Type B pancreatic cell (in vitro differentiated cells): ENCODE measurements around the gene CASTOR1. TPM values are rescaled to one million over a fixed set of nuclear protein-coding genes. Genes with fewer than 3 reads are reported as not detected.

Experiments
- DNase-seq: peaks from one replicate; pipeline ENCODE4 v3.0.0; 2021; ENCODE audit warnings: mixed read lengths; ENCODE audit not compliant: unreplicated experiment; ENCODE audit errors: extremely low spot score
- H3K27ac Mint-ChIP-seq: 2 replicates; pipeline ENCODE4 v1.8.0; 2021; ENCODE audit warnings: mild to moderate bottlenecking, mixed read lengths
- H3K27me3 Mint-ChIP-seq: 2 replicates; pipeline ENCODE4 v1.8.0; 2021; ENCODE audit warnings: mixed read lengths
- H3K36me3 Mint-ChIP-seq: 2 replicates; pipeline ENCODE4 v1.8.0; 2021; ENCODE audit warnings: mixed read lengths
- H3K4me1 Mint-ChIP-seq: one replicate; pipeline ENCODE4 v1.8.0; 2021; ENCODE audit warnings: mixed read lengths; ENCODE audit not compliant: unreplicated experiment
- H3K4me3 Mint-ChIP-seq: 2 replicates; pipeline ENCODE4 v1.8.0; 2021; ENCODE audit warnings: mild to moderate bottlenecking, mixed read lengths
- H3K9me3 Mint-ChIP-seq: 2 replicates; pipeline ENCODE4 v1.8.0; 2021; ENCODE audit warnings: mixed read lengths
- total RNA-seq: library from RNA; stranded (reverse); gene quantifications from 2 replicates; pipeline ENCODE4 v1.2.1, GENCODE V29; 2021; ENCODE audit warnings: low replicate concordance
- TF ChIP-seq, protein P1 (sequence below): fragments of 200-600 bp; sonication (generic); conservative IDR thresholded peaks from 2 replicates; pipeline ENCODE4 v1.5.0; 2021; ENCODE audit warnings: antibody characterized with exemption, mild to moderate bottlenecking

CASTOR1 gene
- total RNA-seq, 1 donor from 2014 or later, result 11.4 TPM

- TF ChIP-seq, protein P1, sequence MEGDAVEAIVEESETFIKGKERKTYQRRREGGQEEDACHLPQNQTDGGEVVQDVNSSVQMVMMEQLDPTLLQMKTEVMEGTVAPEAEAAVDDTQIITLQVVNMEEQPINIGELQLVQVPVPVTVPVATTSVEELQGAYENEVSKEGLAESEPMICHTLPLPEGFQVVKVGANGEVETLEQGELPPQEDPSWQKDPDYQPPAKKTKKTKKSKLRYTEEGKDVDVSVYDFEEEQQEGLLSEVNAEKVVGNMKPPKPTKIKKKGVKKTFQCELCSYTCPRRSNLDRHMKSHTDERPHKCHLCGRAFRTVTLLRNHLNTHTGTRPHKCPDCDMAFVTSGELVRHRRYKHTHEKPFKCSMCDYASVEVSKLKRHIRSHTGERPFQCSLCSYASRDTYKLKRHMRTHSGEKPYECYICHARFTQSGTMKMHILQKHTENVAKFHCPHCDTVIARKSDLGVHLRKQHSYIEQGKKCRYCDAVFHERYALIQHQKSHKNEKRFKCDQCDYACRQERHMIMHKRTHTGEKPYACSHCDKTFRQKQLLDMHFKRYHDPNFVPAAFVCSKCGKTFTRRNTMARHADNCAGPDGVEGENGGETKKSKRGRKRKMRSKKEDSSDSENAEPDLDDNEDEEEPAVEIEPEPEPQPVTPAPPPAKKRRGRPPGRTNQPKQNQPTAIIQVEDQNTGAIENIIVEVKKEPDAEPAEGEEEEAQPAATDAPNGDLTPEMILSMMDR, result no peak
- DNase-seq, result no peak
- H3K4me1 Mint-ChIP-seq, result peaks cover 20% of the 10 kb centered on the region
- H3K36me3 Mint-ChIP-seq, result peaks cover 13% of the 10 kb centered on the region
- H3K9me3 Mint-ChIP-seq, result peaks cover 5% of the 10 kb centered on the region
- H3K4me3 Mint-ChIP-seq, result no peak overlapping the region
- H3K27ac Mint-ChIP-seq, result peak overlapping the region; percentile 96
- H3K27me3 Mint-ChIP-seq, result no peaks in the 10 kb centered on the region
Observed at GRCh38 chr22:30317778-30318177, 28.5 kb upstream of the CASTOR1 start.

DNA sequence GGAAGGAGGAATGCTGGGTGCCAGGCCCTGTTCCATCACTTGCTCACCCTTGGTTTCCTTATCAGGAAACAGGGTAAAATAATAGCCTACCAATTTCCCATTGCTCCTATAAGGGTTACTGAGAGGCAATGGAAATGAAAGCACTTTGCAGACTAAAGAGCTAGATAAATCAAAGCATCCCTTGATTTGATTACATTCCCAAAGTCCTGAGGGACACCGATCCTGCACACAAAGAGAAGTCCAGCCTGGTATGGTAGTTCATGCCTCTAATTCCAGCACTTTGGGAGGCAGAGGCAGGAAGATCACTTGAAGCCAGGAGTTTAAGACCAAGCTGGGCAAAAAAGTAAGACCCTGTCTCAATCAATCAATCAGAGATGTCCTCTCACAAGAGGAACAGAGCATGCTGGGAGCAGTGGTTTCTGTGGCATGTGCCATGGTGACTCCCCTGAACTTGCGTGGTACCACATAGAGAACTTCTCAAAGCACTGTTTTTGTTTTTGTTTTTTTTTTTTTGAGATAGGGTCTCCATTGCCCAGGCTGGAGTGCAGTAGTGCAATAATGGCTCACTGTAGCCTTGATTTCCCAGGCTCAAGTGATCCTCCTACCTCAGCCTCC lies 26.8 kb upstream of the CASTOR1 start:
- H3K4me1 Mint-ChIP-seq, result peaks cover 28% of the 10 kb centered on the region
- peaks cover 16% of the 10 kb centered on the region for H3K36me3 Mint-ChIP-seq

GRCh38 chr22:30314915-30315314 lies 25.6 kb upstream of the CASTOR1 start:
- Mint-ChIP-seq H3K27me3 (no peaks in the 10 kb centered on the region), H3K4me3 (no peak overlapping the region), H3K4me1 (peaks cover 39% of the 10 kb centered on the region), H3K27ac (no peak overlapping the region), H3K9me3 (peaks cover 5% of the 10 kb centered on the region), H3K36me3 (peaks cover 16% of the 10 kb centered on the region)
- TF ChIP-seq, protein P1, result no peak
- no peak for DNase-seq

More for the DNA sequence above, 26.8 kb upstream of the CASTOR1 start:
- Mint-ChIP-seq H3K4me3 (no peak overlapping the region), H3K9me3 (peaks cover 5% of the 10 kb centered on the region), H3K27me3 (no peaks in the 10 kb centered on the region), H3K27ac (peak overlapping the region; percentile 29)
- TF ChIP-seq, protein P1, result no peak
- no peak for DNase-seq

DNA sequence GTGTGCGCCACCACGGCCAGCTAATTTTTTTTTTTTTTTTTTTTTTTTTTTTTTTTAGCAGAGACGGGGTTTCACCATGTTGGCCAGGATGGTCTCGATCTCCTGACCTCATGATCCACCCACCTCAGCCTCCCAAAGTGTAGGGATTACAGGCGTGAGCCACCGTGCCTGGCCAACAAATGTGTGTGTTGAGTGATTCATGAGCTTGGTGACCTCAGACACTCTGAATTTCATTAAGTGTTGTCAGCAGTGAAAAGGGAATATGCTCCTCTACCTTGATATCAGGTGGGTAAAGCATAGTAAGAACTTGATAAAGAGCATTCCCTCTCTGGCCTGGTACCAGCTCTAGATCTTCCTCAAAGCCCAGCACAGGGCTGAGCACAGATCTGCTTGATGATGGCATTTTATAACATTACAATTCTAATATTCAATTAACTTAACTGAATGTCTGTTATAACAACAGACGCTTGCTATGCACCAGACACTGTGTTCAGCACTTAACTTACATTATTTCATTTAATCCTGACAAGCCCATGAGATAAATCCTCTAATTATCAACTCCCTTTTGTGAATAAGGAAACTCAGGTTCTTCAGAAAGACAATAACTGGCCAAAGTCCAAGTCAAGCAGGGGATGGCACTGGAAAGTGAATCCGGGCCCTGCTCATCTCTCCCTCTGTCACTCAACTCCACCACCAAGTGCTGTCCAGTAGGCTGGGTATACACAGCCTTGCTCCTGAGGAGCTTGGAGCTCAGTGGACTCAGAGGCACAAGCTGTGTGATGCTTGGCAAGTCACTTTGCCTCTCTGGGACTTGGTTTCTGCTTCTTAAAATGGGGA lies 24.4 kb upstream of the CASTOR1 start:
- no peak for DNase-seq
- Mint-ChIP-seq H3K9me3 (peaks cover 1% of the 10 kb centered on the region), H3K4me3 (peak overlapping the region; percentile 22), H3K36me3 (peaks cover 10% of the 10 kb centered on the region), H3K4me1 (peaks cover 38% of the 10 kb centered on the region), H3K27me3 (no peaks in the 10 kb centered on the region), H3K27ac (peak overlapping the region; percentile 83)
- TF ChIP-seq, protein P1, result no peak

DNA sequence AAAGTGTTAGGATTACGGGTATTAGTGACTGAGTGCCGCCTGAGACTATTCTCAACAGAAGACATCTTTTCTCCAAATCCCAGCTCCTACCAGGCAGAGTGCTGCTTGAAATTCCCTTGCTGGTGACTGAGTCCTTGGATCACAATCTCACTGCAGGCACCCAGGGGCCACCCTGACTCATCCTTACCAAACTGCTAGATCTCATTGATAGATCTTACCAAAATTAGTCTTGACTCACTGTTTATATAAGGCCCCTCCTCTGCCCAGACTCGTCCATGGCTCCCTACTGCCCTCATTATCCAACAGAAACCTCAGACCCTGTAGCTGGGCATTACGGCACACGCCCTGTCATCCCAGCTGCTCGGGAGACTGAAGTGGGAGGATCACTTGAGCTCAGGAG lies 22.7 kb upstream of the CASTOR1 start:
- TF ChIP-seq, protein P1, result no peak
- Mint-ChIP-seq H3K36me3 (peaks cover 10% of the 10 kb centered on the region), H3K4me3 (peak overlapping the region; percentile 76), H3K9me3 (no peaks in the 10 kb centered on the region), H3K27ac (peak overlapping the region; percentile 95), H3K4me1 (peaks cover 51% of the 10 kb centered on the region), H3K27me3 (no peaks in the 10 kb centered on the region)
- DNase-seq, result no peak
